GM12891 (cell line): ENCODE results near the gene HELZ2.

Experiments used
- POLR2A ChIP-seq: IDR thresholded peaks from 2 replicates; pipeline ENCODE4 v1.6.1; 2011; ENCODE audit warnings: low read depth, low read length, control low read depth
- TAF1 ChIP-seq: IDR thresholded peaks from 2 replicates; pipeline ENCODE4 v1.6.1; 2011; ENCODE audit warnings: low read depth, low read length, control low read depth

DNA sequence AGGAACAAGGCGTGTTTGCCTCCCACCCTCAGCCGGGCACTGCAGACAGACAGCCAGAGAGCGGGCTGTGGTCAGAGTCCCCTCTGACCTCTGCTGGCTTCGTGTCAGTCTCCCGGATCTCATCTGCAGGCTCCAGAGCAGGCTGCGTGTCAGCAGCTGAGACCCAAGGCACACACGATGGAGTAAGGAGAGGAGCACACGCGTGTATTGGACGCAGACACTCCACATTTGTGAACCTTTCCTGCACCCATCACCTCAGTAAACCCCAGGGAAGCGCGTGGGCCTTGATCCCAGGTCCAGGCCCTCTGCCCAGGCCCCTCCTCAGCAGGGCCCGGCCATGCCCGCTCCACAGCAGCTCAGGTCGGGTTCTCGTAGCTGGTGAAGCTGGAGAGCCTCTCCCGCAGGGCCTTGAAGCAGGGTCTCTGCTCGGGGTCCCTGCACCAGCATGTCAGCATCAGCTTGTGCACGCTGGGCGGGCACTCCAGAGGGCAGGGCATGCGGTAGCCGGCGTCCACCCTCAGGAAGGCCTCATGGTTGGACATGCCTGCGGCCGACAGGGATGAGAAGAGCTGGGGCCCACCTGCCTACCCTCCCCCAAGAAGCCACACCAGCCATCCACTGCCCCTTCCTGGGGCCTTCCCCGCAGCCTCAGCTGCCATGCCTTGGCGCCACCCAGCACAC is 44.7 kb downstream of the HELZ2 start:
- TF ChIP-seq TAF1 (no peak), POLR2A (no peak)
